CD4-positive, alpha-beta T cell treated with Interferon alpha-2 for 1 hour (primary cell): ENCODE data around the gene NDRG3.

Source experiments
- DNase-seq, 2 donors: peaks; one replicate each; pipeline ENCODE4 v3.0.0-alpha.2; 2020 to 2022

NDRG3 gene

GRCh38 chr20:36604952-36605398 lies 140.9 kb downstream of the NDRG3 start:
- DNase-seq: peak; percentile 67 to 69
